Fibroblast of lung (primary cell): ENCODE measurements around the gene SLC25A24. TPM values are rescaled to one million over a fixed set of nuclear protein-coding genes. Genes with fewer than 3 reads are reported as not detected.
"Not testable (repeated sequence)": the region's sequence is repeated elsewhere in the genome, so short reads cannot be mapped to it uniquely, and the experiment has no call there.

Experiments
- DNase-seq, 2 donors: peaks; one replicate each; pipeline versions ENCODE4 v3.0.0 to v3.0.0-alpha.2; 2010; ENCODE audit warnings: low read depth in 2 of 2
- H2AFZ ChIP-seq: 2 replicates; pipeline ENCODE4 v1.5.1; 2012; ENCODE audit warnings: low read length, control low read depth, inconsistent platforms
- H3K27ac ChIP-seq: 2 replicates; pipeline ENCODE4 v1.5.1; 2011; ENCODE audit warnings: low read length, control low read depth; ENCODE audit not compliant: insufficient read depth
- H3K27me3 ChIP-seq: 2 replicates; pipeline ENCODE4 v1.5.1; 2011; ENCODE audit warnings: mild to moderate bottlenecking, low read length; ENCODE audit not compliant: control insufficient read depth, insufficient read depth
- H3K36me3 ChIP-seq: 2 replicates; pipeline ENCODE4 v1.5.1; 2011; ENCODE audit warnings: low read length; ENCODE audit not compliant: control insufficient read depth, insufficient read depth
- H3K4me1 ChIP-seq: 2 replicates; pipeline ENCODE4 v1.5.1; 2011; ENCODE audit warnings: low read length; ENCODE audit not compliant: control insufficient read depth, insufficient read depth; ENCODE audit errors: extremely low read depth
- H3K4me2 ChIP-seq: 2 replicates; pipeline ENCODE4 v1.5.1; 2011; ENCODE audit warnings: low read length, control low read depth; ENCODE audit not compliant: insufficient read depth; ENCODE audit errors: extremely low read depth
- H3K4me3 ChIP-seq, 4 experiments: fragments of 200-600 bp in 1 of 4; sonication (generic) in 1 of 4; replicated peaks in 1 of 4; 2 replicates each; pipeline ENCODE4 v1.5.1; 2011 to 2016; ENCODE audit warnings: low read length in 4 of 4, low read depth in 3 of 4, mild to moderate bottlenecking in 3 of 4, control low read depth in 2 of 4, inconsistent platforms in 1 of 4, mixed read lengths in 1 of 4; ENCODE audit not compliant: insufficient read depth in 1 of 4; ENCODE audit errors: control extremely low read depth in 1 of 4
- H3K79me2 ChIP-seq: 2 replicates; pipeline ENCODE4 v1.5.1; 2012; ENCODE audit warnings: mild to moderate bottlenecking, low read length, inconsistent platforms; ENCODE audit not compliant: control insufficient read depth, insufficient read depth
- H3K9ac ChIP-seq: 2 replicates; pipeline ENCODE4 v1.5.1; 2011; ENCODE audit warnings: mild to moderate bottlenecking, low read length, control low read depth; ENCODE audit not compliant: insufficient read depth
- H3K9me3 ChIP-seq: 2 replicates; pipeline ENCODE4 v1.5.1; 2012; ENCODE audit warnings: low read depth, low read length; ENCODE audit not compliant: control insufficient read depth, insufficient read depth
- H4K20me1 ChIP-seq: 2 replicates; pipeline ENCODE4 v1.5.1; 2011; ENCODE audit warnings: low read length; ENCODE audit not compliant: control insufficient read depth, insufficient read depth; ENCODE audit errors: extremely low read depth
- polyA plus RNA-seq, 2 donors: library from polyadenylated mRNA; depleted of rRNA in 1 of 2; stranded (reverse) in 1 of 2; unstranded in 1 of 2; fragments of >200 nt; gene quantifications; 2 replicates each; pipeline ENCODE4 v1.2.1, GENCODE V29; 2011 to 2012; ENCODE audit warnings: missing spikeins in 1 of 2
- total RNA-seq: library from RNA; depleted of rRNA; stranded (reverse); fragments of >200 nt; gene quantifications from 2 replicates; pipeline ENCODE4 v1.2.1, GENCODE V29; 2014

Gene SLC25A24
- total and polyA plus RNA-seq, 2 donors (not counting 1 experiment from before 2014, with no cell fraction given), result 51.2 to 51.6 TPM

DNA sequence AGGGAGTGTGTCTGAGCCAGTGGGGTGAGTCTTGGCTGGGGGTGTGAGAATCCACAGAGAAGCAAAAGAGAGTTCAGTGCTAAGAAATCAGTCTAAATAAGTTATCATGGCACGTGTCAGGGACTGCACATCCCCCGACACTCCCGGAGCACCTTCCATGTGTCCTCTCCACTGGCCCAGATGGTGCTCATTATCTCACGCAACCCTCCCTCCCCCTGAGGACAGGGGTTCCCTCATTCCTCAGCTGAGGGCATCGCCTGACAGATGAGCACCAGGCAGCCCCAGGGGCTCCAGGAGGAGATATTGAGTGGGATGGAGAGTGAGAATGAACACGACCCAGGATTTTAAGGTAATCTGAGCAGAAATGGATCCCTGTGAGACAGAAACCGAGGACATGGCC is 27.6 kb upstream of the SLC25A24 start:
- not testable (repeated sequence) for H2AFZ ChIP-seq, H3K4me2 ChIP-seq, H3K27me3 ChIP-seq, H3K4me3 ChIP-seq, H3K4me1 ChIP-seq, H3K79me2 ChIP-seq, H3K9ac ChIP-seq, H4K20me1 ChIP-seq, H3K9me3 ChIP-seq, H3K36me3 ChIP-seq, H3K27ac ChIP-seq, DNase-seq

DNA sequence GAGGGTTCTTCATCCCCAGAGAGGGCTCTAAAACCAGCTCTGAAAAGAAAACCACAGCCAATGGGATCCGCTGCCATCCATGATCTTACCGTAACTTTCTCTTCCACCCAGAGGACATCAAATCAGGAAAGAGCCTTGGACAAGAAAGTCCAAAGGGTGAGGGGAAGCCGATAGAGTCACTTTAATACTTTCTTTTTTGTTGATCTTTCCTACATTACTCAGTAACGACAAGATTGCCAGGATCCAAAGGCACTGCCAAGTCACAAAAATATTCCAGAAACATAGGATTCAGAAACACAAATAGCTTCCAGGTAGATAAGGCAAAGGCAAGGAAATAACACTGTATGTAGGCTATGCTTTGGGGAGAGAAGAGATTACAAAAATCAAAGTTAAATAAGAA is 26.7 kb upstream of the SLC25A24 start:
- not testable (repeated sequence) for H3K36me3 ChIP-seq, H3K4me3 ChIP-seq, H3K27me3 ChIP-seq, H3K79me2 ChIP-seq, H3K9me3 ChIP-seq, H3K9ac ChIP-seq, H2AFZ ChIP-seq, H3K4me1 ChIP-seq, H3K4me2 ChIP-seq, H3K27ac ChIP-seq, H4K20me1 ChIP-seq, DNase-seq

DNA sequence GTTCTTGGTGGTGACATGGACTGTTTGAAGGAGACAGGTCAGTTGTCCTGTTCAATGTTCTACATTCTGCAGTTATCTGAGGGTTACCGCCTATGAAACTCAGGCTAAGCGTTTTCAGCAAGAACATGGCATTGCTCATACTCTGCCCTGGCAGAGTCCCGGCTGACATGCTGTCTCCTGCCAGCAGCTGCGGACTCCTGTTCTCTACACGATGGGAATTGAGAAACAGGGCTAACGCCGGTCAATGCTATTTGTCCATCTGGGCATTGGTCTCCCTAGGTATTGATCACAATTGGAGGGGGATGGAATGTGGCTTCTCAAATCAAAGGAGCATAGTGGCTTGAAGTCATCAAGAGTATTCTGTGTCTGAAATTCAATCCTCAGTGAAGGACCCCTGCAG is 23.1 kb upstream of the SLC25A24 start:
- not testable (repeated sequence) for H4K20me1 ChIP-seq, H3K27ac ChIP-seq, H3K9me3 ChIP-seq, H3K36me3 ChIP-seq, H2AFZ ChIP-seq, H3K4me1 ChIP-seq, H3K4me2 ChIP-seq, H3K4me3 ChIP-seq, H3K9ac ChIP-seq, DNase-seq, H3K79me2 ChIP-seq, H3K27me3 ChIP-seq

DNA sequence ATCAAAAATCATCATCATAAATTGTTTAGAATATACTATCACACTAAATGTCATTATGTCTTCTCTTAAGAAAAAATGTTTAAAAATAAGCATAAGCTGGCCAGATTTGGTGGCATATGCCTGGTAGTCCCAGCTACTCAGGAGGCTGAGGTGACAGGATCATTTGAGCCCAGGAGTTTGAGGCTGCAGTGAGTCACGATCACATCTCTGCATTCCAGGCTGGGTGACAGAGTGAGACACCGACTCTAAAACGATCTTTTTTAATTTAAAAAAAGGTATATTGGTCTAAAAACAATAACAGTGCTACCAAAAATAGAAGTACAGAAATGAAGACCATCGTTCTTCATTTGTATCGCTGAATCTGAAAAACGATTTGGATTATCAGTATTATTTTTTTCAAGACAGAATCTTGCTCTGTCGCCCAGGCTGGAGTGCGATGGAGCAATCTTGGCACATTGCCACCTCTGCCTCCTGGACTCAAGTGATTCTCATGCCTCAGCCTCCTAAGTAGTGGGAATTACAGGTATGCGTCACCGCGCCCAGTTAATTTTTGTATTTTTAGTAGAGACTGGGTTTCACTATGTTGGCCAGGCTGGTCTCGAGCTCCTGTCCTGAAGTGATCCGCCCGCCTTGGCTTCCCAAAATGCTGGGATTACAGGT is 17.5 kb upstream of the SLC25A24 start:
- not testable (repeated sequence) for H3K4me3 ChIP-seq, H3K79me2 ChIP-seq, H4K20me1 ChIP-seq, H3K4me2 ChIP-seq, H2AFZ ChIP-seq, H3K9ac ChIP-seq, H3K36me3 ChIP-seq, H3K27me3 ChIP-seq, H3K27ac ChIP-seq, DNase-seq, H3K4me1 ChIP-seq, H3K9me3 ChIP-seq

DNA sequence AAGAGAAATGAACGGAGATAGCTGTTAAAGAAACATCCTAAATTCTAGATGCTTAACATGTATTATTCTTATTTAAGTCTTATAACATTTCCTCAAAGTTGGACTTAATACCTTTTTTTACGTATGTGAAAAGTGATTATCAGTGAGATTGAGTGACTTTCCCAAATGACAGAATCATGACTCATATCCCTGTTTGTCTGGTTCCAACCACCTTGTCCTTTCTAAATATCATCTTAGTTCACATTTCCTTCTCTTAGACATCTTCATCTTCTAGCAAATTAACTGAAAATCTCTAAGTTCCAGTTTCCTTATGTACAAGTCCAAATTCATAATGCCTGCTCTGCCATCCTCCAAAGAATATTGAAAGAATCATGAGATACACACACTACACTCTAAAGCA is 16.9 kb upstream of the SLC25A24 start:
- not testable (repeated sequence) for H3K9me3 ChIP-seq, H3K27me3 ChIP-seq, H3K36me3 ChIP-seq, H3K79me2 ChIP-seq, H3K9ac ChIP-seq, H3K4me3 ChIP-seq, H3K4me2 ChIP-seq, H2AFZ ChIP-seq, H4K20me1 ChIP-seq, DNase-seq, H3K27ac ChIP-seq, H3K4me1 ChIP-seq

DNA sequence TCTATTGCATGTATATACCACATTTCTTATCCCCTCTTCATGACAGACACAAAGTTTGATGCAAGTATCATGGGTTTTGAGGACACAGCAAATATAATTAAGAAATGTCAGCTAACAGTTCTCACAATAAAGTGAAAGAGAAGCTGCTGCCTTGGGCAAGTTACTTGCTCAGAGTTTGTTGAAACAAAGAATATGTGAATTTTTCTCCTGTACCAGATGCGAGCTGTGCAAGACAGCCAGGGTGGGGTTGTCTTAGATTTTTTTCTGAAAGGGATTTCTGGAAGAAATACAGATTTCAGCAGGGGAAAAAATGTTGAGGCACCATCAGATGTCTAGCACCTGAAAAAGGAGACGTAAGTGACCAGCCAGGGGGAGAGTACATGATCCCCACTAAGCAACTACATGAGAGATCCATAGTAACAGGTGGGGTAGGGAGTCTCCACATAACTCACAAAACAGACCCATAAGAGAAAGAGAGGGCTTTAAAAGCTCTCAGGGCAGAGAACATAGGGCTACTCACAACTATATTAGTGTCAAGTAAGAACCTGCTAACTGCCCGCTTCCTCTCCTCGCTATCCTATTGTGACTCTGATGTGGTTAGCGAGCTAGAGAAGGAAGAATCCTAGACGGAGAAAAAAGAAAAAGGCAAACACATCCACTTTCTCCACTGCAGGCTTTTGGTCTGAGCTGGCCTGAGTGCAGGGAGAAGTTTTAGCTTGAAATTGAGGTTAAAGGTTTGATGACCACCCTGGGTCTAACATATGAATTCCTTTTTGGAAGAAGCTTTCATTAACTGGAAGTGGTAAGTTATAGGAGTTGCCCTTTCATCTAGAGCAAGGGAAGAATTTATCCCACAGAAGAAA is 16.1 kb upstream of the SLC25A24 start:
- H3K4me3 ChIP-seq, H3K36me3 ChIP-seq, H3K9me3 ChIP-seq, H3K4me2 ChIP-seq, H3K27ac ChIP-seq, DNase-seq, H3K79me2 ChIP-seq, H4K20me1 ChIP-seq, H2AFZ ChIP-seq, H3K4me1 ChIP-seq, H3K9ac ChIP-seq: not testable (repeated sequence)
- H3K27me3 ChIP-seq, result peaks cover 13% of the 10 kb centered on the region
